ENCODE measurements around the gene PPP1R26. TPM values are rescaled to one million over a fixed set of nuclear protein-coding genes. Genes with fewer than 3 reads are reported as not detected.
"Not testable (repeated sequence)": the region's sequence is repeated elsewhere in the genome, so short reads cannot be mapped to it uniquely, and the experiment has no call there.

The PPP1R26 gene
- total RNA-seq, 1 experiment from 2014 or later = 41.0 TPM

DNA sequence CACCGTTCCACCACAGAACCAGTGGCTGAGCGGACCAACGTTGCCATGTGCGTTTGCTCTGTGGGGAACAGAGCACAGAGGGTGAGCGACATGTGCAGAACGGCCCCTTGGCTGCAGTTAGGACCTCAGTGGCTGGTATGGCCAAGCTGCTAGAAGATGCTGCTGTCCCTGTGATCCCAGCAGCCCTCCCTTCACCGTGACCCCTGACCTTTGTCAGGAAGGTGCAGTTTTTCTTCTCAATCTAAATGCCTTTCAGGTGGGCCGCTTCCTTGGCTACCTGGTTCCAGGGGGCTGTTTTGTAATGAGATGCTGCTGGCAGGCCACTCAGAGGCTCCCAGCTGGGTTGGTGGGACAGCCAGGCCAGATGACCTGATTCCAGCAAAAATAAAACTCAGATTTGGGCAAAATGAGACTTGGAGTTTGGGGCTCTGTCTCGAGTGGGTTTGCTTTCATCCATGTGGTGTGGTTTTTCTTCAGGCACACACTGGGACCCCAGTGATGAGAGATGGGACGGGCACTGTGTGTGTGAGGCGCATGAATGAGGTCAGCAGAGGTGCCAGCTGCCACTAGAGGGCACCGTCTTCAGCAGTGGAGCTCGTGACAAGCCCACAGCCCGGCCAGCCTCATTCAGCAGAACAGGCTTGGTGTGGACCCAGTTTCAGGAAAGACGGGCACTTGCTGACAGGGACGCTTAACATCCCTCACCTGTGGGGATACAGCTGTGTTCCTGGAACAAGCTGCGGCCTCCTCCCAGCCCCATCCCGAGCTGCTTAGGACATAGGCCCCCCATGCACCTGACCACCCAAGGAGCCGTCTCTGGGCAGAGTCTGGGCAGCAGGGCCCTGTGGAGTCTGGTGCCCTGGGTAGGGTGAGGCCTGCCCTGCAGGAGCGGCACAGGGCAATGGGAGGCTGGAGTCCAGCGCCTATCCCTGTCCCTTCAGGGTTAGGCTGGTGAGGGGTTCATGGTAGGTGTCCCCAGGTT lies 25.0 kb downstream of the PPP1R26 start:
- DNase-seq (ENCODE audit: low spot score) = peak; percentile 71

DNA sequence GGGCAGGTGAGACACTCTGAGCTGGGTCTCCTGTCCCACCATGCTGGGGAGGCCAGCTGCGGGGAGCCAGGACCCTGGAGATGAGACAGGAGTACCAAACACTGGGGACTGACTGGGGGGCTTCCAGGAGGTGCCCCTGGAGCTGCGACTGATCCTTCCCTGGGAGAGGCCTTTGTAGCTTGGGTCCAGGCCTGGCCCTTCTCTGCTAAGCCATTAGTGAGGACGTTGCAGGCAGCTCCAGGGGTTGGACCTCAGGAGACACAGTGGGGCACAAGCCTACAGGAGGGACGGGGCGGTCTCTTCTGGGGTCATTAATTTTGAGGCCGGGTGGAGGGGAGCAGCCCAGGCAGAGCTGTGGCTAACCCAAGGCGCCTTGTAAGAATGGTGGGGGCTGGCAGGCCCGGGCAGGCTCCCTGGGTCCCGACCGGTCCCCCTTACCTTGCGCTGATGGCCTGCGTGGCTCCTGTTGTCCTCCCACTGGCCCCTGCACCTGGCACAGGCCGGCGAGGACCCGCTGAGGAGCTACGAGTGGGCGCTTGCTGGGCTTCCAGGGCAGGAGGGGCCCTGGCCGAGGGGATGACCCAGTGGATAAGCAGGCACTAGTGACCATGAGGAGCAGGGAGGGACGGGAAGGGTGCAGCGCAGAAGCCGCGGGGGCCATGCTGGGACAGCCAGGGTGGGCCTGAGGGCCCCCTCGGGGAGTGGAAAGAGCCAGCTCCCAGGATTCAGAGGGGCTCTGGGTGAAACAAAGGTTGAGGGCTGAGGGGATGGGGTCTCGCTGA lies 26.0 kb downstream of the PPP1R26 start:
- no peak for DNase-seq (ENCODE audit: low spot score)

DNA sequence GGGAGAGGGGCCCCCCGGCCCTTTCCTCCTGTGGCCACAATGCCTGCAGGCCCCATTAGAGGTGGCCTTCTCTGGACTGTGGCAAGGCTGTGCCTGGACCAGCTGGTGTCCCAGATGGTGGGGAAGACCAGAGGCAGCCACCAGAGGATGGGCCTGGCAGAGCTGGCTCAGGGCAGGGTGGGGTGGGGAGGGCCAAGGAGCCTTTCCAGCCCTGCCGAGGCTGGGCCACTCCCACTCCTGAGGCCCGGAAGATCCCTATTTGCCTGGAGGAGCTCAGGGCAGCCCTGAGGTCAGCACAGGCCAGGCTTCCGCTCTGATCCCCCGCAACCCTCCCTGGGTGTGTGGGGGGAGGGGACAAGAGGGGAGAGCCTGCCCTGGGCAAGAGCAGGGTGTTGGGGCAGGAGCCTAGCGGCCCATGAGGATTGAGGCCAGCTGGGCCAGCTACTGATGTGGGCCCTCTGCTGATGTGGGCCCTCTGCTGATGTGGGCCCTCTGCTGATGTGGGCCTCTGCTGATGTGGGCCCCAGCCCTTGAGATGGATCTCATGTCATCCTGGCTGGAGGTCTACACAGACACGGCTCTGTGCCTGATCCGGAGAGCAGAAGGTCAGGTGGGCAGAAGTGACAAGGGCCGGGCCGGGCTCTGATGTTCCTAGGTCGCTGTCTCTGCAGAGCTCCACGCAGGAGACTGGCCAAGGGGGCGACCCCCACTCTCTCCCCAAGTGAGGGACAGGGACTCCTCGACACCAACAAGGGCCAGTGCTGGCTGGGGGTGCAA lies 26.9 kb downstream of the PPP1R26 start:
- peak; percentile 21 for DNase-seq (ENCODE audit: low spot score)

DNA sequence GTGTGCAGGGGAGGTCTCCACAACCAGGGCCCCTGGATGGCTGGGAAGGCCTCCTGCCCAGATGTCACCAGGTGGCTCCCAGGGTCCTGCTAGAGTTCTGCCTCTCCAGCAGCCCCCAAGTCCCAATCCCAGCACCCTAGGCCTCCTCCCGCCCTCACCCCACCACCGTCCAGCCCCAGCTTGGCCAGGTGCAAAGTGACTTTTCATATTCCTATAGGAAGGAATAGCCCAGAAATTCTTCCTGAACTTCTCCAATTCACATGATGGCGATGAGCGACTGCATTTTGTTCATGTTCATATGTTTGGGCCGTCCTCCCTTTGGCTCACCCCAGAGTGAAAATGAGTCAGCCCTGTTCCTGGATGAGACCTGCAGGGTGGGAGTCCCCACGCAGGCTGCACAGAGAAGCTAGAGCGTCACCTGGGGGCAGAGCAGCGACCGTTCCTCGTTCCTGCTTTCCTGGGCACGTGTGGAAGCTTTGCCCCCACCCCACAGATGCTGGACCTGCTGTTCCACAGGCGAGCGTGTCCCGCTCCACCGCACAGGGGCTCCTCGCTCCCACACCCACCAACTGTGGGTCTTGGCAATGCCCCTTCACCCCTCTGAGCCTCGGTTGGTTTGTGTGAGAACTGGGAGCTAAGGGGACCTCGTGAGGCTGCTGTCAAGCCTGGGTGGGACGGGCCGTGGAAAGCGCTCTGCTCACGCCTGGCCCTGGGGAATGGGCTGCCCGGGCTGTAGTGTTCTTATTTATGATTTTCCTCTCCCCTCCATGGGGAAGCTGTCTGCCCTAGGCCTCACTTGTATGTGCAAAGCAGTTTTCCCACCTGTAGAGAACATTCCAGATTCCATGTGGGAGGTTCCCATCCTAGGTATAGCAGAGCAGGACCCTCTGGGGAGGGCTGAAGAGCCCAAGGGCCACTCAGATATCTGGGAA lies 27.8 kb downstream of the PPP1R26 start:
- DNase-seq (ENCODE audit: low spot score) = no peak

DNA sequence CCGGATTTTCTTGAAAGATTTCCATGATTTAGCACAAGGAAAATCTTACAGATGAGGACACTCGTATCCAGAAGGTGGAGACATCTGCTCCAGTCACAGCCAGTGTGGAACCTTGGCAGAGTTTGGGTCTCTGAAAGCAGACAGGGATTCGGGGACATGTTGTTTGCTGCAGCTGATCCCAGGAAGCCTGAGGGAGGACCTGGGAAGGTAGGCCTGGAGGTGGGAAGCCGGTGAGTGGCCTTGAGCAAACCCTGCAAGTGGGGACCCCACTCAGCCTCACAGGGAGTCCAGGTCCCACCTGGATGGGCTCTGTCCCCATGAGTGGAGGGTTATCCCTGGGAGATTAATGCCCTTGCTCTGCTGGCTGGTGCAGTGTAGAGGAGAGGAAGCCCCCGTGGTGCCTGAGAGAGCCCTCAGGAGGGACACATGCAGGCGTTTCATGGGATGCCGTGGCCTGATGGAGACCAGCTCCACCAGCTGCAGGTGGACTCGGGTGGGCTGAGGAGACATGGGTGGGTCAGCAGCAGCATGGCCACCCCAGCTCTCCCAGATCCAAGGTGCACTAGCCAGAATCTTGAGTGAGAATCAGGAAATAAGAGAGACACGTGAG lies 28.7 kb downstream of the PPP1R26 start:
- no peak for DNase-seq (ENCODE audit: low spot score)

DNA sequence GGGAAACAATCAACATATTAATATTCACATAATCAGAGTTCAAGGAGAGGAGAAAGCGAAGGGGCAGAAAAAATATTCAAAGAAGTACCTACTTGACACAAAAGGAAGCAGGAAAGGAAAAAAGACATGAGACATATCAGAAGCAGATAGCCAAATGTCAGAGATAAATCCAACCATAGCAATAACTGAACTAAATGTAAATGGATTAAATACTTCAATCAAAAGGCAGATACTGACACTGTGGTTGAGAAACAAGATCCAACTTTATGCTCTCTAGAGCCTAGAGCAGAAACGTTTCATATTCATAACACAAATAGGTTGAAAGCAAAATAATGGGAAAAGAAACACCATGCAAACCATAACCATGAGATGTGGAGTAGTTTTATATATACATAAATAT lies 29.9 kb downstream of the PPP1R26 start:
- no peak for DNase-seq (ENCODE audit: low spot score)

DNA sequence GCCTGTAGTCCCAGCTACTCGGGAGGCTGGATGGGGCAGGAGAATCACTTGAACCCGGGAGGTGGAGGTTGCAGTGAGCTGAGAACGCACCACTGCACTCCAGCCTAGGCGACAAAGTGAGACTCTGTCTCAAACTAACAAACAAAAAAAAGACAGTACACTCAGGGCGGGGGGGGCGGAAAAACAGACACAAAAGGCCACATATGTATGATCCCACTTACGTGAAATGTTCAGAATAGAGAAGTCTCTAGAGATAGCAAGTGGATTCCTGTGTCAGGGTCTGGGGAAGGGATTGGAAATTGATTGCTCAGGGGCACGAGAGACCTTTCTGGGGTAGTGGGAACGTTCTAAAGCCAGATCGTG lies 32.6 kb downstream of the PPP1R26 start:
- no peak for DNase-seq (ENCODE audit: low spot score)

DNA sequence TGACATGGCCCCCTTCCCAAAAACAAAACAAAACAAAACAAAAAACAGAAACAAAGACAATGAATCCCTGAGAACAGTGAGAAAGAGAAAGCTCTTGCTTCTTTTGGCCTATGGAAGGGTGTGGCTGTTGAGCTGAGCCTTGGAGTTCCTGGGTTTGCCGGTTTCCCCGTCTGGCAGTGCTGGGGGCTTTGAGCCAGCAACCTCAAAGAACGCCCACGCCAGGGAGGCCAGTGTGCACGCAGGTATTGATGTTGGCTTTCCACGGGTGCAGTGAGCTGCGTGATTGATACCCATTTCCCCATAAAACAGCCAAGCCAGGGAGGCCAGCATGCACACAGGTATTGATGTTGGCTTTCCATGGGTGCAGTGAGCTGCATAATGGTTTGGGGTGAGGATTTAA lies 33.3 kb downstream of the PPP1R26 start:
- no peak for DNase-seq (ENCODE audit: low spot score)

DNA sequence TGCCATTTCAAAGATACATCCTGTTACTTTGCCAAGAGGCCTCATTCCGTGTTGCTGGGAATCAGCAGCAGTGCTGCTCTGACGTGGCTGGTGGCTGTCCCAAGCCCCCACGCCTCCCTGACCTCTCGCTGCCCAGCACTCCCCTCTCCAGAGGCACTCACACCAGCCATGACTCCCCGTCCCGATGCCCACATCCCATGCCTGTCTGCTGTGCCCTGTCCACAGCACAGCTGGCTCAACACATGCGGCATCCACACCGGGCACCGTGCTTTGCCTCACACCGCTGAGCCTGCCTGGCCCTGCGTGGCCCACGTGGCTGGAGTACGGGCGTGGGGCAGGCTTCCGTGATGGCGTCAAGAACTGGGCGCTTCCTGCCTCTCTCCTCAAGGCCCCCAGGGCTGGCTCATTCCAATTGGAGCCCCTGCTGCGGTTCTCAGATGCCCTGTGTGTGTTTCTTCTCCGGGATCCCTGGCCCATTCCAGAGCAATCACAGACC lies 33.8 kb downstream of the PPP1R26 start:
- no peak for DNase-seq (ENCODE audit: low spot score)

DNA sequence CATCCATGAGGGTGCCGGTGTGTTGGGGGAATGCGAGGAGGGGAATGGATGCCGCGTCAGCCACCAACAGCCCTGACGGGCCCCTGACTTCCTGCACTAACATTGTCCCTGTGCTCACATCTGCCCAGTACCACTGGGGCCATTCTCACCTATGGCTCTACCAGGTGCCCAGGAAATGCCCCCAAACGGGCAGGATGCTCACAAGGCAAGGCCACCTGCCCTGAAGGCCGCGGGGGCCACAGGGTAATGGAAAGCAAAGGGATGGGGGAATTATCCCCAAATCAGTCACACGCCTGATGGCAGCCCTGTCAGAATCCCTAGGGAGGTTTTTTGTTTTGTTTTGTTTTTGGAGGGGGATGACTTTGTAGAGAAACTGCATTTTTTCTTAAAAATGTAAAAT lies 34.3 kb downstream of the PPP1R26 start:
- not testable (repeated sequence) for DNase-seq (ENCODE audit: low spot score)

DNA sequence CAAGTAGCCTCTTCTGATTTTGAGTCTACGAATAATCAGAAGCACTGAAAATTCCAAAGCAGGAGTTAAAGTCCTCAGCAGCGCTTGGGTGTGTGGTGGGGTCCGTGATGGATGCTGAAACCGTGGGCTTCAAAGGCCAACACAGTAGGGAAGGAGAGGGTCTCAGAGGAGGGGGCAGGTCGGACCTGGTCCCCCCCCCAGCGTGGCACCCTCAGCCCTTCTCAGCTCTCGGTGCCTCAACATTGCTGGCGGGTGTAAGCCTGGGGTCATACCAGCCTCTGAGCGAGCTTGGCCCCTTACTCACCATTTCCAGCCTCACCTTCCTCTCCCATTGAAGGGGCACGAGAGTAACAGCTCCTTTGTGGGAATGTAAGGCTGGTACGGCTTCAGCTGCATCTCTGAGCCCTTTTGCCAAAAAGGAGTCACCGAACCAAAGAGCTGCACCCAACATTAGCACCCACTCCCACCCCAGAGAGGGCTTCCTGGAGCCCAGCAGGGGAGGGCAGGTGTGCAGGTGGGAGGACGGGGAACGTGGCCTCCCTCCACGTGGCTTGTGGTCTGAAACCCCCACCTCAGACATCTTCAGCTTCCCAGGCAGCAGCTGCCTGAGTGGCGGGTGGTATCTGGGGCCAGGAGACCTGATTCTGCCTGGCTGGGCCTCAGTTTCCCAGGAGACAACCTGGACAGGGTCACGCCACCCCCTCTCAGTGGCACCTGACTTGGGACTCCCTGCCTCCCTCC lies 34.9 kb downstream of the PPP1R26 start:
- DNase-seq (ENCODE audit: low spot score) = no peak

DNA sequence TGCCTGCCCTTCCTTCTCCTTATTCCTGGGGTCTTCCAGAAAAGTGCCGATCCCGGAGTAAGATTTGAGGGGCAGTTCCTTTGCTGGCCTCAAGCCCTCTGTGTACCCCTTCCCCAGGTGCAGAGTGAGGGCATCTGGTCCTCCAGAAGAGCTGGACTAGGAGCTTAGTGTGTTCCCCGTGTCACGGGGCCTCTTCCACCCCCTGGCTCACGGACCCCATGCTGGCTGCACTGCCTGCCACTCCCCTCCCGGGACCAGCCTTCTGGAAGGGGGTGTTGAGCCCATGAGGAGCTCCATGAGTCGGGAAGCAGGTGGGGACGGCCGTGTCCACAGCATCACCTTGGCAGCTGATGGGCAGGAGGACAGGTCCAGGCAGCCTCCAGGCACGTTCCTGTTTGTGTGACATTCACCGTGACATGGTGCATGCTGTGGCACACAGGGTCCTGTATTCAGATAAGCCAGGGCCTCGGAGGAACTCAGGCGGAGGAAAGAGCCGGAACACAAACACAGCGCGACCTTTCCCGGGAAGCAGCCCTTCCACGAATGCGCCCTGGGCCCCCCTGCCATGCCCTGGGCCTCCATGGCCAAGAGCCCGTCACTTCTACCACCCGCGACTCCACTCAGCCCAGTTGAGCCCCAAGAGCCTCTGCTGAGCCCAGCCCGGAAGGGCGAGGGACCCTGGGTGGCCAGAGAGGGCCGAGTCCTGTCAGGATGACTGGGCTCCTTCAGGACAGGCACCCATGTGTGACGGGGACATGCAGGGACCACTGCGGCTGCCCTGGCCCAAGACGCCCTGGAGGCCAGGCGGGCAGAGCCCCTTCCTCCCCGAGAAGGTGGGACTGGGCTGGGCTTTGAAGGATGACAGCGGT lies 35.7 kb downstream of the PPP1R26 start:
- DNase-seq (ENCODE audit: low spot score) = no peak

DNA sequence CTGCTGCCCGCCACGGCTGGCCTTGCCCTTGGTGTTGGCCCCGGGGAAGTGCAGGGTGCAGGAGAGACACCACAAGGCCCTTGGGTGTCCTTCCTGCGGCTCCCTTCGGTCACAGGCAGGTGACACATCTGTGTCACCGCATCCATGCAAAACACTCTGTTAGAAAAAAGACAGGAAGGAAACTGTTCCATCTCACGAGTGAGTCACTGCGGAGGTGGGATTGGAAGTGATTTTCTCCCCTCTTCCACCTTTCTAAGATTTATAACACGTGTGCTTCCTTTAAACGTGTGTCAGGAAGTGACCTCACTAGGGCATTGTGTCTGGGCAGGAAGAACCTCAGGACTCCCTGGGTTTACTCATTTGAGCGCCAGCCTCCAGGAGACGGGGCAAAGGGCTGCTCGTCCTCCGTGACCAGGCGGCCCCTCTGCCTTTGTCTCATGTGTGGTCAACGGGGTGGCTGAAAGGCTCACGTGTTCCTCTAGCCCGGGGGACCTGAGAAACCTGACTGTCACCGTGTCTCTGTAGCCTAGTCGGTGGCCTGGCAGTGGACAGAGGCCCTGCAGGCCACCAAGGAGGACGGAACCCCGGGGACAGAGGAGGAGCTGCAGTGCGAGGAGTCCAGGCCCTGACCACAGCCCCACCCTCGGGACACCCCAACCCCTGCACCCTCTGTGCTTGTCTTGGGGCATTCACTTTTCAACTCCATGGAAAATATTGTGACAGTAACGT lies 36.7 kb downstream of the PPP1R26 start:
- DNase-seq (ENCODE audit: low spot score) = no peak

DNA sequence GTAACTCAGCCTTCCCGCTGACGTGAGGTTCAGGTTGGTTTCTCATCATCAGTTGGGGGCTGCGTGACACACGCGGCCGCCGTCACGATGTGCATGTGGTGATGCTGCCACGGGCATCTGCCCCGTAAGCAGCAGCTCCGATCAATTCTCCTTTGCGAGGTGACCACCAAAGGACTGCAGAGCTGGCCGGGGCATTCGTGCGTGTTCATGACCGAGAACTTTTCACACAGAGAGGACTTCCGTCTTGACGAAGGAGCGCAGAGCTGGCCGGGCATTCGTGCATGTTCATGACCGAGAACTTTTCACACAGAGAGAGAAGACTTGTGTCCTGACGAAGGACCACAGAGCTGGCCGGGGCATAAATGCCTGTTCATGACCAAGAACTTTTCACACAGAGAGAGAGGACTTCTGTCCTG lies 37.8 kb downstream of the PPP1R26 start:
- DNase-seq (ENCODE audit: low spot score) = no peak

DNA sequence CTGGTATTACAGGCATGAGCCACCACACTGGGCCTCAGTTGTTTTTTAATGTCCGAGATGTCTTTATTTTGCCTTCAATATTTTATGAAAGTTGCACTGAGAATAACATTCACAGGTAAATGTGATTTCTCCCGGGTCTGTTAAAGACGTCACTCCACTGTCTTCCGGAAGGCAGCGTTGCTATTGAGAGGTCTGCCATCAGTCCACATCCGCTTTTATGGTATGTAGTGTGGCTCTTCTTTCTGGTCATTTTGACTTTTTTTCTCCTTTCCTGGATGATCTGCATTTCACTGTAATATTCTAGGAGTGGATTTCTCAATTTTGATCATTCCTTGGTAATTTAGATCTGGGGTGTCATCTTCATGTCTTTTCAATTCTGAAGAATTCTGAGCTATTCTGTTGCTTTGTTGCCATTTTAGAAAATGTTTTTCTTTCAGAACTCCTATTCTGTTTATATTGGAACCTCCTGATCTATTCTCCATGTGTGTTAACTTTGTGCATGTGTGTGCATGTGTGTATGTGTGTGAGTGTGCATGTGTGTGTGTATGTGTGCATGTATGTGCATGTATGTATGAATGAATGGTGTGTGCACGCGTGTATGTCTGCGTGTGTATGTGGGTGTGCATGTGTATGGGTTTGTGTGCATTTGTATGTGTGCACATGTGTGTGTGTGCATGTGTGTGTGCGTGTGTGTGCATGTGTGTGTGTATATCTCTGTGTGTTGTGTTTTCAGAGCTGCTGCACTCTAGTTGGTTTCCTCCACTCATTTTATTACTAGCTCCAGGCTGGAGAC lies 39.8 kb downstream of the PPP1R26 start:
- DNase-seq (ENCODE audit: low spot score) = no peak

DNA sequence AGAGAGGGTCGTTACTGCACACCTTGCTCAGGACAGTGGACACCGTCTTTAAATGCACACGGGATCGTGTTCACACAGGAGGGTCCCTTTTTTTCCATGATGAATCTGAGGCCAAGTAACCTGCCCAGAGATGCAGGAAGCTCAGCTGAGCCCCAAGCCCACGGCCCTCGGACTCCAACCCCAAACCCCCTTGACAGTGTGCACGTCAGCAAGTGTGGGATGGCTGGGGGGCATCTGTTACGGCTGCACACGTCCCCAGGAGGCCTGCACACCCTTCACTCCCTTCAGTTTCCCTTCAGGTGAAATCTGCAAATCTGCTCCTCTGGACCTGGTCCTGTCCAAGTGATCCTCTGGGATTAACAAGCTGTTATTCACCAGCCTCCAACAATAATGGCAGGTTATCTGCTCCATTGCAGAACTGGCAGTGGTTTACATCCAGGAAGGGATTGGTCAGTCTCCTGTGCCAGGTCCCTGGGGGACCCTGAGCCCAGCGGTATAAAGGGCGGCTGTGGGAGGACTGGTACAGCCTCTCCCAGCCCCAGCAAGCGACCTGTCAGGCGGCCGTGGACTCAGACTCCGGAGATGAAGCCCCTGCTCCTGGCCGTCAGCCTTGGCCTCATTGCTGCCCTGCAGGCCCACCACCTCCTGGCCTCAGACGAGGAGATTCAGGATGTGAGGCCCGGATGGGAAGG lies 41.5 kb downstream of the PPP1R26 start, which contains the start of gene LCN1:
TSS of gene LCN1 (plus strand) at position 525 of the 692 bp plus-strand sequence. CDS start at position 583, 58 bp downstream.
- no peak for DNase-seq (ENCODE audit: low spot score)
